OCI-LY7 (cell line): ENCODE data around the gene SPSB1. TPM values are rescaled to one million over a fixed set of nuclear protein-coding genes. Genes with fewer than 3 reads are reported as not detected.

ENCODE experiments used
- BruUV-seq: library from RNA; stranded (reverse); fragments of 400-500 nt; replicated peaks from 2 replicates; lab custom pipeline; 2021; lab: Mats Ljungman, UMichigan
- CTCF ChIA-PET: fragments of 300-600 bp; sonication (Branson Sonifier 250); formaldehyde crosslinking; loops from one replicate; lab custom pipeline; 2022; ENCODE audit warnings: antibody characterized with exemption; ENCODE audit not compliant: unreplicated experiment; lab: Charles Lee
- POLR2A ChIA-PET: fragments of 300-600 bp; sonication (Branson Sonifier 250); formaldehyde crosslinking; loops from one replicate; lab custom pipeline; 2022; ENCODE audit warnings: antibody characterized with exemption; lab: Charles Lee
- DNase-seq: peaks from one replicate; pipeline ENCODE4 v3.0.0-alpha.2; 2015; ENCODE audit warnings: low spot score
- H2AFZ ChIP-seq: fragments of 200-600 bp; sonication (generic), shearing (Covaris generic); 2 replicates; pipeline ENCODE4 v1.6.1; 2014; ENCODE audit warnings: mild to moderate bottlenecking, antibody characterized with exemption, low read length, moderate library complexity
- H3K27ac ChIP-seq: fragments of 200-600 bp; sonication (generic); 2 replicates; pipeline ENCODE4 v1.5.1; 2014; ENCODE audit warnings: mixed run types, low read depth, mild to moderate bottlenecking, moderate library complexity, low read length, inconsistent platforms; ENCODE audit not compliant: poor library complexity, severe bottlenecking
- H3K36me3 ChIP-seq: fragments of 200-600 bp; sonication (generic); 2 replicates; pipeline ENCODE4 v1.6.1; 2014; ENCODE audit warnings: mild to moderate bottlenecking, antibody characterized with exemption, low read length, moderate library complexity, mixed read lengths; ENCODE audit not compliant: insufficient read depth
- H3K4me1 ChIP-seq: fragments of 200-600 bp; sonication (generic); 2 replicates; pipeline ENCODE4 v1.5.1; 2014; ENCODE audit warnings: mild to moderate bottlenecking, low read length; ENCODE audit not compliant: insufficient read depth, poor library complexity, severe bottlenecking
- H3K4me2 ChIP-seq: fragments of 200-600 bp; sonication (generic); 2 replicates; pipeline ENCODE4 v1.6.1; 2014; ENCODE audit warnings: mild to moderate bottlenecking, low read length
- H3K4me3 ChIP-seq: fragments of 200-600 bp; sonication (generic); 2 replicates; pipeline ENCODE4 v1.5.1; 2014; ENCODE audit warnings: mild to moderate bottlenecking, low read depth, low read length; ENCODE audit not compliant: poor library complexity, severe bottlenecking
- H3K79me2 ChIP-seq: fragments of 200-600 bp; sonication (generic); 2 replicates; pipeline ENCODE4 v1.6.1; 2016; ENCODE audit warnings: low read depth, mild to moderate bottlenecking, low read length, moderate library complexity, mixed read lengths; ENCODE audit not compliant: insufficient read depth
- H3K9me2 ChIP-seq: fragments of 200-600 bp; sonication (generic); 2 replicates; pipeline ENCODE4 v1.6.1; 2016; ENCODE audit warnings: mild to moderate bottlenecking, low read length, mixed read lengths; ENCODE audit not compliant: insufficient read depth
- H3K9me3 ChIP-seq: fragments of 200-600 bp; sonication (generic); 2 replicates; pipeline ENCODE4 v1.6.1; 2014; ENCODE audit warnings: mild to moderate bottlenecking, mixed run types, low read length, mixed read lengths
- H4K20me1 ChIP-seq: fragments of 200-600 bp; sonication (generic); 2 replicates; pipeline ENCODE4 v1.6.1; 2014; ENCODE audit warnings: mild to moderate bottlenecking, antibody characterized with exemption, low read length, moderate library complexity, mixed read lengths; ENCODE audit not compliant: insufficient read depth
- EZH2phosphoT487 ChIP-seq: fragments of 200-600 bp; sonication (generic); IDR thresholded peaks from 2 replicates; pipeline ENCODE4 v1.6.1; 2018; ENCODE audit warnings: low read depth, borderline replicate concordance, mild to moderate bottlenecking, mixed run types, antibody characterized with exemption, low read length, moderate library complexity, mixed read lengths
- intact Hi-C: fragments of 100-400 bp; cut with micrococcal nuclease; formaldehyde crosslinking; loops from one replicate; pipeline ENCODE4 v1.10.0; 2022; ENCODE audit not compliant: unreplicated experiment
- total RNA-seq, 2 experiments: library from RNA; depleted of rRNA in 1 of 2; stranded (reverse); fragments of >200 nt in 1 of 2; shearing (Covaris generic) in 1 of 2; gene quantifications; 2 replicates each; pipeline ENCODE4 v1.2.3, GENCODE V29; 2014 to 2022
- TF ChIP-seq, protein P1 (sequence below): fragments of 200-600 bp; sonication (generic); conservative IDR thresholded peaks from 2 replicates; pipeline ENCODE4 v1.5.1; 2014; ENCODE audit warnings: mild to moderate bottlenecking, antibody characterized with exemption, low read length, moderate library complexity, mixed read lengths

The SPSB1 gene
- total RNA-seq, 2 experiments from 2014 or later = 1.2 to 14.0 TPM

DNA sequence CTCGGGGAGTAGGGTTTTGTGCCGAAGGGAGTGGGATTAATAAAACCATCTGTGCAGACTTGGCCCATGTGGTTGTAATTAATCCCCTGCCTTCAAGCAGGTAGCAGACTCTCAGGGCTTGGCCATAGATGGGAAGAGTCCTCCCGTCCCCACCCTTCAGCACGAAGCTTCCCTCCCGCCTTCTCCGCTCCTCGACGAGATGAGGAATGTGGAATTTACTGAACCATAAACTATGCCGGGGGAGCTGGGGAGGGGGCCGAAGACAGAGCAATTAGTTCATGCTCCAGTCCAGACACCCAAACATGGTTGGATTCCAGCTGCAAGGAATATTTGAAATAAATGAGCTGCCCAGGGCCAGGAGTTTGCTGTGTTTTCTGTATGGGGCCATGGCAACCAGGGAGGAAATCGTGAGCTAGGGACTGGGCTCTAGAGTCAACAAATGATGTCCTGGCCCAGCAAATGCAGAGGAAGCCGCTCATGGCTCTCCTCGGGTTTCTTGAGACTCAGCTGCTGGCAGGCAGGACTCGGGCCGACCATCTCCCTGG lies 78.8 kb downstream of the SPSB1 start:
- no TSS peak for BruUV-seq
- Histone ChIP-seq H3K4me3 (no peak overlapping the region), H3K4me2 (no peak overlapping the region), H3K4me1 (peaks cover 10% of the 10 kb centered on the region), H2AFZ (no peak overlapping the region), H3K9me2 (no peaks in the 10 kb centered on the region), H4K20me1 (no peaks in the 10 kb centered on the region), H3K27ac (no peak overlapping the region), H3K36me3 (no peaks in the 10 kb centered on the region), H3K9me3 (no peaks in the 10 kb centered on the region), H3K79me2 (no peaks in the 10 kb centered on the region)
- intact Hi-C loops = no loop called here
- no peak for DNase-seq
- TF ChIP-seq, protein P1, sequence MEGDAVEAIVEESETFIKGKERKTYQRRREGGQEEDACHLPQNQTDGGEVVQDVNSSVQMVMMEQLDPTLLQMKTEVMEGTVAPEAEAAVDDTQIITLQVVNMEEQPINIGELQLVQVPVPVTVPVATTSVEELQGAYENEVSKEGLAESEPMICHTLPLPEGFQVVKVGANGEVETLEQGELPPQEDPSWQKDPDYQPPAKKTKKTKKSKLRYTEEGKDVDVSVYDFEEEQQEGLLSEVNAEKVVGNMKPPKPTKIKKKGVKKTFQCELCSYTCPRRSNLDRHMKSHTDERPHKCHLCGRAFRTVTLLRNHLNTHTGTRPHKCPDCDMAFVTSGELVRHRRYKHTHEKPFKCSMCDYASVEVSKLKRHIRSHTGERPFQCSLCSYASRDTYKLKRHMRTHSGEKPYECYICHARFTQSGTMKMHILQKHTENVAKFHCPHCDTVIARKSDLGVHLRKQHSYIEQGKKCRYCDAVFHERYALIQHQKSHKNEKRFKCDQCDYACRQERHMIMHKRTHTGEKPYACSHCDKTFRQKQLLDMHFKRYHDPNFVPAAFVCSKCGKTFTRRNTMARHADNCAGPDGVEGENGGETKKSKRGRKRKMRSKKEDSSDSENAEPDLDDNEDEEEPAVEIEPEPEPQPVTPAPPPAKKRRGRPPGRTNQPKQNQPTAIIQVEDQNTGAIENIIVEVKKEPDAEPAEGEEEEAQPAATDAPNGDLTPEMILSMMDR = no peak
- TF ChIP-seq EZH2phosphoT487 = no peak
- CTCF ChIA-PET = no interaction called here
- POLR2A ChIA-PET = interaction anchor here (0.6 to 0.8 kb wide), 2 partner anchors 29 to 74 kb away, joined by 3 to 4 read pairs; no protein-coding TSS in a partner anchor

DNA sequence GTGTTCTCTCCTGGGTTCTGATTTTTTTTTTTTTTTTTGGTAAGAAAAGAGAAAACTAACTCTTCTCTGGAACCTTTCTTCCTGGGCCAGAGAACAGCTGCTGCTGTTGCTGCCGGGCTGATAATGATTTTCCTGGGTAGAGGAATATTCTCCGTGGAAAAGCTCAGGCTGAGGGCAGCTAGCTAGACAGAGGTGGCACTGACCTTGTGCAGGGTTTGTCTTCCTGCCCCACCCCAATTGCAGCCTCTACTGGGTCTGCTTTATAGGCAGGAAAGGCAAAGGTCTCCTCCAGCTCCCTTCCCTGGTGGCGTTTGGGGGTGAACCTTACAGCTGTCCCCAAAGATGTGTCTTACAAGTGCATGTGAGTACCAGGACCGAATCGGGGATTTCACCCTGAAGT lies 79.3 kb downstream of the SPSB1 start:
- H3K36me3 ChIP-seq = no peaks in the 10 kb centered on the region
- H4K20me1 ChIP-seq = no peaks in the 10 kb centered on the region
- no peak for TF ChIP-seq EZH2phosphoT487
- TF ChIP-seq, protein P1 = no peak
- no peak for DNase-seq
- no peak overlapping the region for H3K4me3 ChIP-seq
- no peak overlapping the region for H3K27ac ChIP-seq
- CTCF ChIA-PET = no interaction called here
- intact Hi-C loops = no loop called here
- H3K9me3 ChIP-seq = no peaks in the 10 kb centered on the region
- H2AFZ ChIP-seq = no peak overlapping the region
- no peaks in the 10 kb centered on the region for H3K9me2 ChIP-seq
- no peak overlapping the region for H3K4me2 ChIP-seq
- H3K4me1 ChIP-seq = peaks cover 10% of the 10 kb centered on the region
- POLR2A ChIA-PET = interaction anchor here (0.6 to 1.3 kb wide), 3 partner anchors 27 to 74 kb away, joined by 3 to 4 read pairs (median 4); no protein-coding TSS in a partner anchor
- BruUV-seq = no TSS peak
- no peaks in the 10 kb centered on the region for H3K79me2 ChIP-seq

GRCh38 chr1:9373619-9374018 lies 80.9 kb downstream of the SPSB1 start:
- Histone ChIP-seq H3K4me1 (peaks cover 10% of the 10 kb centered on the region), H3K4me3 (no peak overlapping the region), H3K36me3 (no peaks in the 10 kb centered on the region), H2AFZ (no peak overlapping the region), H3K79me2 (no peaks in the 10 kb centered on the region), H3K27ac (no peak overlapping the region), H3K4me2 (no peak overlapping the region), H4K20me1 (no peaks in the 10 kb centered on the region), H3K9me2 (no peaks in the 10 kb centered on the region), H3K9me3 (no peaks in the 10 kb centered on the region)
- BruUV-seq = no TSS peak
- intact Hi-C loops = no loop called here
- ChIA-PET CTCF (no interaction called here), POLR2A (interaction anchor here (0.9 to 1.2 kb wide), 3 partner anchors 11 to 52 kb away, joined by 3 to 5 read pairs (median 3); no protein-coding TSS in a partner anchor)
- TF ChIP-seq, protein P1 = no peak
- no peak for TF ChIP-seq EZH2phosphoT487
- no peak for DNase-seq
